GM23338 (cell line): Measurements from ENCODE around the gene RABIF. TPM values are rescaled to one million over a fixed set of nuclear protein-coding genes. Genes with fewer than 3 reads are reported as not detected.
"Not testable (repeated sequence)": the region's sequence is repeated elsewhere in the genome, so short reads cannot be mapped to it uniquely, and the experiment has no call there.

ENCODE experiments used
- ATAC-seq: fragments of 200-7000 bp; cut with Tn5 transposase; 3 replicates; pipeline ENCODE4 v1.9.1; 2020
- DNase-seq: peaks from one replicate; pipeline ENCODE4 v3.0.0-alpha.2; 2015; ENCODE audit warnings: low spot score
- H2AFZ ChIP-seq: fragments of 200-600 bp; sonication (generic); 2 replicates; pipeline ENCODE4 v1.8.0; 2016; ENCODE audit warnings: antibody characterized with exemption, mild to moderate bottlenecking, moderate library complexity
- H3F3A ChIP-seq: fragments of 200-600 bp; sonication (generic); replicated peaks from 2 replicates; pipeline ENCODE4 v1.8.0; 2017; ENCODE audit warnings: antibody characterized with exemption, mixed run types, low read depth
- H3K27ac ChIP-seq: fragments of 200-600 bp; sonication (generic); 2 replicates; pipeline ENCODE4 v1.6.1; 2016; ENCODE audit warnings: low read depth
- H3K27me3 ChIP-seq: fragments of 200-600 bp; sonication (generic); 2 replicates; pipeline ENCODE4 v1.8.0; 2016; ENCODE audit warnings: mild to moderate bottlenecking, mixed run types, moderate library complexity; ENCODE audit not compliant: insufficient read depth
- H3K36me3 ChIP-seq: fragments of 200-600 bp; sonication (generic); 2 replicates; pipeline ENCODE4 v1.8.0; 2016; ENCODE audit warnings: mild to moderate bottlenecking; ENCODE audit not compliant: insufficient read depth
- H3K4me1 ChIP-seq: fragments of 200-600 bp; sonication (generic); 2 replicates; pipeline ENCODE4 v1.8.0; 2016; ENCODE audit warnings: mild to moderate bottlenecking, moderate library complexity; ENCODE audit not compliant: insufficient read depth
- H3K4me2 ChIP-seq: fragments of 200-600 bp; sonication (generic); 2 replicates; pipeline ENCODE4 v1.7.1; 2017; ENCODE audit warnings: mixed run types
- H3K4me3 ChIP-seq: fragments of 200-600 bp; sonication (generic); 2 replicates; pipeline ENCODE4 v1.6.1; 2016; ENCODE audit warnings: mixed run types
- H3K79me2 ChIP-seq: fragments of 200-600 bp; sonication (generic); replicated peaks from 2 replicates; pipeline ENCODE4 v1.8.0; 2017; ENCODE audit warnings: mild to moderate bottlenecking; ENCODE audit not compliant: insufficient read depth
- H3K9me2 ChIP-seq: fragments of 200-600 bp; sonication (generic); 2 replicates; pipeline ENCODE4 v1.8.0; 2017; ENCODE audit not compliant: insufficient read depth
- H4K20me1 ChIP-seq: fragments of 200-600 bp; sonication (generic); replicated peaks from 2 replicates; pipeline ENCODE4 v1.8.0; 2017; ENCODE audit warnings: mild to moderate bottlenecking; ENCODE audit not compliant: insufficient read depth
- H3K27ac Mint-ChIP-seq: 2 replicates; pipeline ENCODE4 v1.8.0; 2020; ENCODE audit warnings: inconsistent platforms, mild to moderate bottlenecking, moderate library complexity, mixed read lengths
- H3K27me3 Mint-ChIP-seq: 3 replicates; pipeline ENCODE4 v1.8.0; 2022; ENCODE audit warnings: low read depth, mild to moderate bottlenecking, moderate library complexity, mixed read lengths, inconsistent platforms; ENCODE audit not compliant: insufficient read depth, poor library complexity
- H3K36me3 Mint-ChIP-seq: 3 replicates; pipeline ENCODE4 v1.8.0; 2021; ENCODE audit warnings: low read depth, mild to moderate bottlenecking, inconsistent platforms, moderate library complexity, mixed read lengths
- H3K4me1 Mint-ChIP-seq: 3 replicates; pipeline ENCODE4 v1.8.0; 2020; ENCODE audit warnings: mild to moderate bottlenecking, inconsistent platforms, mixed read lengths
- H3K4me3 Mint-ChIP-seq: 3 replicates; pipeline ENCODE4 v1.8.0; 2021; ENCODE audit warnings: moderate library complexity, mild to moderate bottlenecking, inconsistent platforms, mixed read lengths
- H3K9me3 Mint-ChIP-seq: 3 replicates; pipeline ENCODE4 v1.8.0; 2020; ENCODE audit warnings: moderate library complexity, mild to moderate bottlenecking, inconsistent platforms, mixed read lengths
- ETS1 ChIP-seq: IDR thresholded peaks from 2 replicates; pipeline ENCODE4 v1.6.1; 2016; ENCODE audit warnings: antibody characterized with exemption
- EZH2phosphoT487 ChIP-seq: fragments of 200-600 bp; sonication (generic); IDR thresholded peaks from one replicate; pipeline ENCODE4 v1.8.1; 2018; ENCODE audit warnings: antibody characterized with exemption; ENCODE audit not compliant: unreplicated experiment
- JUNB ChIP-seq: IDR thresholded peaks from one replicate; pipeline ENCODE4 v1.6.1; 2016; ENCODE audit warnings: antibody characterized with exemption; ENCODE audit not compliant: unreplicated experiment
- POLR2AphosphoS5 ChIP-seq: IDR thresholded peaks from 2 replicates; pipeline ENCODE4 v1.6.1; 2016; ENCODE audit warnings: antibody characterized with exemption, low read depth
- STAT1 ChIP-seq: IDR thresholded peaks from one replicate; pipeline ENCODE4 v1.6.1; 2016; ENCODE audit warnings: antibody characterized with exemption; ENCODE audit not compliant: unreplicated experiment
- ZNF114 ChIP-seq: fragments of 250-450 bp; sonication (Bioruptor Pico); IDR thresholded peaks from 2 replicates; pipeline ENCODE4 v1.5.0; 2020; ENCODE audit warnings: mild to moderate bottlenecking, moderate library complexity
- polyA plus RNA-seq: library from polyadenylated mRNA; unstranded; fragments of >200 nt; fragmentation: Nextera tagmentation; extraction: Ambion mirVana; gene quantifications from 2 replicates; pipeline ENCODE4 v1.2.1, GENCODE V29; 2016
- total RNA-seq: library from RNA; depleted of rRNA; stranded (reverse); fragments of >200 nt; shearing (Covaris generic); gene quantifications from 2 replicates; pipeline ENCODE4 v1.2.3, GENCODE V29; 2014
- TF ChIP-seq, protein P1 (sequence below): IDR thresholded peaks from one replicate; pipeline ENCODE4 v1.6.1; 2018; ENCODE audit warnings: antibody characterized with exemption; ENCODE audit not compliant: unreplicated experiment

Gene RABIF
- total and polyA plus RNA-seq, 2 experiments from 2014 or later, result 4.9 to 7.6 TPM

- not testable (repeated sequence) for H3K4me1 ChIP-seq, H2AFZ ChIP-seq, H3F3A ChIP-seq, DNase-seq, H3K27ac Mint-ChIP-seq, H3K79me2 ChIP-seq, H3K4me3 Mint-ChIP-seq, H4K20me1 ChIP-seq, H3K4me3 ChIP-seq, H3K9me2 ChIP-seq, H3K4me2 ChIP-seq, H3K27me3 ChIP-seq, ATAC-seq, H3K9me3 Mint-ChIP-seq, H3K4me1 Mint-ChIP-seq, H3K27me3 Mint-ChIP-seq, H3K27ac ChIP-seq
- peaks cover 32% of the 10 kb centered on the region for H3K36me3 Mint-ChIP-seq
- peaks cover 31% of the 10 kb centered on the region for H3K36me3 ChIP-seq
These were observed 23.5 kb upstream of the RABIF start for GRCh38 chr1:202912476-202912875.

DNA sequence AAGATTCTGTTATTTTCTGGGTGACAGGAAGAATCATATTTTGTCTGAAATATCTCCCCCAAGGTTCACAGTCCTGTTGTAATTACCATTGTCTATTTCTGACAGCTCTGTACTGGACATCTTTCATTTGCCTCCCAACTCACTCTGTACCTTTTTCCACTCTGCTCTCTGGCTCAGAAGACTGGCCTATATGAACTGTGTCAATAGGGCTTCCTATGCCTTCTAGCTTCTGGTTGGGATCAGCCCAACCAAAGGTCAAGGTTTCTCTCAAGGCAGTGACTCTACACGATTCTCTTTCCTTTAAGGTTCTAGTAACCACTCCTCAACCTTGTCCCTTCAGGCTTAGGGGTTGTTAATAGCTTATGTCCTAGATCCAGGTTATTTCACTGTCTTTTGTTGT is 20.5 kb upstream of the RABIF start:
- DNase-seq (no peak), ATAC-seq (no peak)
- Mint-ChIP-seq H3K27me3 (no peaks in the 10 kb centered on the region), H3K9me3 (no peaks in the 10 kb centered on the region), H3K36me3 (peaks cover 27% of the 10 kb centered on the region), H3K4me1 (no peaks in the 10 kb centered on the region), H3K27ac (no peak overlapping the region), H3K4me3 (no peak overlapping the region)
- H3K4me3 ChIP-seq, result no peak overlapping the region
- H4K20me1 ChIP-seq, result no peaks in the 10 kb centered on the region
- H3K27me3 ChIP-seq, result no peaks in the 10 kb centered on the region
- H3K4me1 ChIP-seq, result no peaks in the 10 kb centered on the region
- no peak overlapping the region for H2AFZ ChIP-seq
- H3K4me2 ChIP-seq, result no peak overlapping the region
- H3K9me2 ChIP-seq, result no peaks in the 10 kb centered on the region
- H3F3A ChIP-seq, result no peaks in the 10 kb centered on the region
- no peak for TF ChIP-seq ETS1
- no peak for TF ChIP-seq STAT1
- TF ChIP-seq, protein P1, sequence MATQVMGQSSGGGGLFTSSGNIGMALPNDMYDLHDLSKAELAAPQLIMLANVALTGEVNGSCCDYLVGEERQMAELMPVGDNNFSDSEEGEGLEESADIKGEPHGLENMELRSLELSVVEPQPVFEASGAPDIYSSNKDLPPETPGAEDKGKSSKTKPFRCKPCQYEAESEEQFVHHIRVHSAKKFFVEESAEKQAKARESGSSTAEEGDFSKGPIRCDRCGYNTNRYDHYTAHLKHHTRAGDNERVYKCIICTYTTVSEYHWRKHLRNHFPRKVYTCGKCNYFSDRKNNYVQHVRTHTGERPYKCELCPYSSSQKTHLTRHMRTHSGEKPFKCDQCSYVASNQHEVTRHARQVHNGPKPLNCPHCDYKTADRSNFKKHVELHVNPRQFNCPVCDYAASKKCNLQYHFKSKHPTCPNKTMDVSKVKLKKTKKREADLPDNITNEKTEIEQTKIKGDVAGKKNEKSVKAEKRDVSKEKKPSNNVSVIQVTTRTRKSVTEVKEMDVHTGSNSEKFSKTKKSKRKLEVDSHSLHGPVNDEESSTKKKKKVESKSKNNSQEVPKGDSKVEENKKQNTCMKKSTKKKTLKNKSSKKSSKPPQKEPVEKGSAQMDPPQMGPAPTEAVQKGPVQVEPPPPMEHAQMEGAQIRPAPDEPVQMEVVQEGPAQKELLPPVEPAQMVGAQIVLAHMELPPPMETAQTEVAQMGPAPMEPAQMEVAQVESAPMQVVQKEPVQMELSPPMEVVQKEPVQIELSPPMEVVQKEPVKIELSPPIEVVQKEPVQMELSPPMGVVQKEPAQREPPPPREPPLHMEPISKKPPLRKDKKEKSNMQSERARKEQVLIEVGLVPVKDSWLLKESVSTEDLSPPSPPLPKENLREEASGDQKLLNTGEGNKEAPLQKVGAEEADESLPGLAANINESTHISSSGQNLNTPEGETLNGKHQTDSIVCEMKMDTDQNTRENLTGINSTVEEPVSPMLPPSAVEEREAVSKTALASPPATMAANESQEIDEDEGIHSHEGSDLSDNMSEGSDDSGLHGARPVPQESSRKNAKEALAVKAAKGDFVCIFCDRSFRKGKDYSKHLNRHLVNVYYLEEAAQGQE, result no peak
- peaks cover 18% of the 10 kb centered on the region for H3K36me3 ChIP-seq
- no peaks in the 10 kb centered on the region for H3K79me2 ChIP-seq
- no peak overlapping the region for H3K27ac ChIP-seq

DNA sequence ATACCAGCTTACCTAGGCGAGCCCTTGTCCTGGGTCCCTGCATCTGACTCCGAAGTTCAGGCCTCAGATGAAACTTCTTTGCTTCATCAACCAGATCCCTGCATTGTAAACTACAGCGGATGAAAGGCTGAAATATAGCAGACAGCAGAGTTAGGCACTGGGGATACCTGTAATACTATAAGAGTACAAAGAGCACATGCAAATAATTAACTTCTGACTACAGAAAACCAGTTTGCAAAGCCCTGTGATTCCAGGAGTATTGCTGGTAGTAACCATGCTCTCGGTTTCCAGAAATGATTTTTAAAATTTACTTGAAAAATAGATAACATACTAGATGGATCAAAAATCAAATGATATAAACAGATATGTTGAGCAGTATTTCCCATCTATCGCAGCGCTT is 20.0 kb upstream of the RABIF start:
- Mint-ChIP-seq H3K36me3 (peaks cover 23% of the 10 kb centered on the region), H3K4me3 (no peak overlapping the region)
- TF ChIP-seq ZNF114 (CRISPR knock-in tag) (no peak), POLR2AphosphoS5 (no peak), ETS1 (no peak), JUNB (no peak), STAT1 (no peak), EZH2phosphoT487 (no peak)
- TF ChIP-seq, protein P1, result no peak

More for the DNA sequence above, 20.0 kb upstream of the RABIF start:
- H4K20me1 ChIP-seq, result no peaks in the 10 kb centered on the region
- Mint-ChIP-seq H3K4me1 (no peaks in the 10 kb centered on the region), H3K9me3 (no peaks in the 10 kb centered on the region), H3K27me3 (no peaks in the 10 kb centered on the region), H3K27ac (no peak overlapping the region)
- no peak overlapping the region for H3K4me3 ChIP-seq
- no peaks in the 10 kb centered on the region for H3K79me2 ChIP-seq
- no peaks in the 10 kb centered on the region for H3K4me1 ChIP-seq
- no peaks in the 10 kb centered on the region for H3K9me2 ChIP-seq
- ATAC-seq (no peak), DNase-seq (no peak)
- no peaks in the 10 kb centered on the region for H3F3A ChIP-seq
- no peak overlapping the region for H3K4me2 ChIP-seq
- H3K27me3 ChIP-seq, result no peaks in the 10 kb centered on the region
- H3K36me3 ChIP-seq, result peaks cover 18% of the 10 kb centered on the region
- no peak overlapping the region for H3K27ac ChIP-seq
- no peak overlapping the region for H2AFZ ChIP-seq
